HepG2 (cell line): Measurements from ENCODE around the gene DNMT3A. TPM values are rescaled to one million over a fixed set of nuclear protein-coding genes. Genes with fewer than 3 reads are reported as not detected.

Experiments
- AHDC1 ChIP-seq: sonication (generic); formaldehyde crosslinking; IDR thresholded peaks from 2 replicates; pipeline ENCODE4 v1.5.1; 2020; ENCODE audit warnings: mild to moderate bottlenecking, missing genetic modification reagents, borderline replicate concordance
- ATF2 ChIP-seq: sonication (generic); formaldehyde crosslinking; IDR thresholded peaks from 2 replicates; pipeline ENCODE4 v1.4.0; 2020; ENCODE audit warnings: missing genetic modification reagents
- BRD4 ChIP-seq: sonication (generic); formaldehyde crosslinking; IDR thresholded peaks from 2 replicates; pipeline ENCODE4 v1.4.0; 2020; ENCODE audit warnings: missing genetic modification reagents
- HMGXB3 ChIP-seq: sonication (generic); formaldehyde crosslinking; IDR thresholded peaks from 2 replicates; pipeline ENCODE4 v1.4.0; 2020; ENCODE audit warnings: missing genetic modification reagents, borderline replicate concordance
- MTF1 ChIP-seq: sonication (generic); formaldehyde crosslinking; IDR thresholded peaks from 2 replicates; pipeline ENCODE4 v1.5.0; 2020; ENCODE audit warnings: missing genetic modification reagents
- SRSF9 ChIP-seq: fragments of 200-400 bp; formaldehyde crosslinking; IDR thresholded peaks from 2 replicates; pipeline ENCODE4 v1.6.1; 2018; ENCODE audit warnings: borderline replicate concordance, mild to moderate bottlenecking, low read depth, low read length; ENCODE audit not compliant: insufficient read depth, poor library complexity, severe bottlenecking
- TRIM22 ChIP-seq: fragments of 450-650 bp; IDR thresholded peaks from 2 replicates; pipeline ENCODE4 v1.6.1; 2017
- ZNF441 ChIP-seq: sonication (generic); formaldehyde crosslinking; IDR thresholded peaks from 2 replicates; pipeline ENCODE4 v1.7.0; 2021; ENCODE audit warnings: missing genetic modification reagents, borderline replicate concordance
- ZNF574 ChIP-seq: sonication (generic); formaldehyde crosslinking; IDR thresholded peaks from 2 replicates; pipeline ENCODE4 v1.4.0; 2020; ENCODE audit warnings: missing genetic modification reagents
- ZNF644 ChIP-seq: IDR thresholded peaks from 2 replicates; pipeline ENCODE4 v1.6.1; 2016; ENCODE audit warnings: low read depth
- polyA plus RNA-seq, 8 experiments: library from polyadenylated mRNA; depleted of rRNA in 3 of 8; stranded (reverse) in 7 of 8; unstranded in 1 of 8; fragments of >200 nt; fragmentation: Illumina TruSeq in 4 of 8; extraction: Trizol in 4 of 8; gene quantifications; 2 replicates each; pipeline versions ENCODE4 v1.2.1 to v1.2.3, GENCODE V29; 2011 to 2016; ENCODE audit warnings: low read depth in 4 of 8, missing spikeins in 1 of 8, mixed read lengths in 1 of 8; ENCODE audit not compliant: insufficient read depth in 1 of 8
- total RNA-seq, 5 experiments: library from RNA; depleted of rRNA; stranded (reverse); fragments of >200 nt; fragmentation: Illumina TruSeq; extraction: Trizol; gene quantifications; 2 replicates each; pipeline ENCODE4 v1.2.3, GENCODE V29; 2016; ENCODE audit warnings: low read depth in 1 of 5

Gene DNMT3A
- total and polyA plus RNA-seq, 2 of the 13 experiments (the other 11 are each of a cell fraction or from before 2014, with no cell fraction given) = 14.7 to 29.1 TPM

- TF ChIP-seq HMGXB3 (CRISPR knock-in tag) = peak; percentile 70; the same call in 1 of the 2 replicates
- no peak for TF ChIP-seq TRIM22
- TF ChIP-seq ZNF644 (CRISPR knock-in tag) = 0 out of 2 replicates have a peak, but pooled peaks have one; percentile 16
- TF ChIP-seq AHDC1 = no peak
- TF ChIP-seq SRSF9 = no peak
- peak; percentile 31; the same call in 1 of the 2 replicates for TF ChIP-seq ZNF441 (CRISPR knock-in tag)
- TF ChIP-seq ATF2 (CRISPR knock-in tag) = peak; percentile 60; the same call in 1 of the 2 replicates
- peak; percentile 71 for TF ChIP-seq ZNF574
- no peak for TF ChIP-seq BRD4 (CRISPR knock-in tag)
- TF ChIP-seq MTF1 = no peak
Observed at GRCh38 chr2:25362049-25362433, 20.3 kb upstream of the DNMT3A start (continued).
